ENCODE results near the gene LMAN1.

DNA sequence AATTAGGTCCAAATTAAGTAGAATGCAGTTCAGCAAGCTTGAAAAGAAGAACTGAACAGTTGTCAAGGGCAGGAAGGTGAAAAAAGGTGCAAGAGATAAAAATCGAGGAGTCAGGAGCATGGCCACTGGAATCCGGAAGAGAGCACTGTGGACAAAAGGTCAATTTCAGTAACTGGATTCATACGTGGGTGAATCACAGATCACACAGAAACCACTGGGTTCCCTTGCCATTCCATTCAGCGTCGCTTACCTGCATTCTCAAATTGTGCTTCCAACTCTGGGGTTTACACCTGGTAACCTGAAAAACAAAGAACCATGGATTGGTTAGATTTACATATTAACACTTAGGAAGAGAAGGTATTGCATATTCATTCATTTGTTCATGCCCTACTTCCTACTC lies 21.6 kb upstream of the LMAN1 start:
- TF ChIP-seq, protein P1, sequence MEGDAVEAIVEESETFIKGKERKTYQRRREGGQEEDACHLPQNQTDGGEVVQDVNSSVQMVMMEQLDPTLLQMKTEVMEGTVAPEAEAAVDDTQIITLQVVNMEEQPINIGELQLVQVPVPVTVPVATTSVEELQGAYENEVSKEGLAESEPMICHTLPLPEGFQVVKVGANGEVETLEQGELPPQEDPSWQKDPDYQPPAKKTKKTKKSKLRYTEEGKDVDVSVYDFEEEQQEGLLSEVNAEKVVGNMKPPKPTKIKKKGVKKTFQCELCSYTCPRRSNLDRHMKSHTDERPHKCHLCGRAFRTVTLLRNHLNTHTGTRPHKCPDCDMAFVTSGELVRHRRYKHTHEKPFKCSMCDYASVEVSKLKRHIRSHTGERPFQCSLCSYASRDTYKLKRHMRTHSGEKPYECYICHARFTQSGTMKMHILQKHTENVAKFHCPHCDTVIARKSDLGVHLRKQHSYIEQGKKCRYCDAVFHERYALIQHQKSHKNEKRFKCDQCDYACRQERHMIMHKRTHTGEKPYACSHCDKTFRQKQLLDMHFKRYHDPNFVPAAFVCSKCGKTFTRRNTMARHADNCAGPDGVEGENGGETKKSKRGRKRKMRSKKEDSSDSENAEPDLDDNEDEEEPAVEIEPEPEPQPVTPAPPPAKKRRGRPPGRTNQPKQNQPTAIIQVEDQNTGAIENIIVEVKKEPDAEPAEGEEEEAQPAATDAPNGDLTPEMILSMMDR (IDR thresholded peaks at IDR 0.05): no peak
- TF ChIP-seq POLR2A (IDR thresholded peaks at IDR 0.05): no peak

Measured in body of pancreas (tissue), 4 donors.